ENCODE measurements around the gene NRG2.

Gene NRG2

GRCh38 chr5:140040358-140040757 lies 2.7 kb downstream of the NRG2 start:
- no peak for DNase-seq (ENCODE audit: low read depth)

DNA sequence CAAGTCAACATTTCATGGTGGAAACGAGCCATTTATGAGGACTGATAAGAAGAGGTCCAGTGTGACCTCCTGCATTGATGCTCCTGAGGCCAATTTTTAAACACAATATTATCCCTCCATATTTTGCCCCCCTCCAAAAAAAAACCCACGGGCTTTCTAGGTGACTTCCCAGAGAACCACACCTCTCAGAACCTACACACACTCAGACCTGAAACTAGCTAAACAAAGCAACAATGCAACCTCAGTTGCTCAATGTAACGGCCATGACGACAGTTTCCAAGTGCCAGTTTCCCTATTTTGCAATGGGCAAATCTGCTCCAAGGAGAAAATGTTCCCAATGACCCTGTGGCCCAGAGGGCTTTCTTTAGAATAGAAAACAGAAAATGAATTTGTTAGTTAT lies 3.5 kb downstream of the NRG2 start:
- DNase-seq (ENCODE audit: low read depth): no peak

DNA sequence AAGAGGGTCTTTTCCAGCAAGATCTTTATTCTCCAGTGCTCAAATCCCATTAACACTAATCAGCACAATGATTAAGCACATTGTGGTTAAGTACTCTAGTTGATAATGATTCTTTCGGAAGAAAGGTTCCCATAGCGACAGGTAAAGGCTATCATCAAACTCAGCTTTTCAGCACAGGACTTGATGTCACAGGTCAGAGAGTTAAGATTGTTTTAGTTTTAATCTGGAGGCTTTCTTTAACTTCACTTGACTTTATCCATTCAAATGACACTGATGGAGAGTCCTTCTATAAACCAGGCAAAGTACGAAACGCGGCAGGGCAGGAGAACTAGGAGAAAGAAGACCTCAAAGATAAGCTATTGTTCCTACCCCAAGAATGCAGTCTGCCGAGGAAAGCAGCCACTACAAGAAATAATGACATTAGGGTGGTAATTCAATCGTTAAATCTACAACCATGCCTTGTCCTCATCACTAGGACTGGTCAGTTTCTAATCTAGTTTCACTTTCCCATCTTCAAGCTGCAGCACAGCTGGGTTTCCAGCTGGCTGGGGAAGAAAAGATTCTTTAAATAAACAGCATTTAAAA lies 4.6 kb downstream of the NRG2 start:
- DNase-seq (ENCODE audit: low read depth): no peak

- no peak for DNase-seq (ENCODE audit: low read depth)
Measured at GRCh38 chr5:140037012-140037411, 6.1 kb downstream of the NRG2 start.

DNA sequence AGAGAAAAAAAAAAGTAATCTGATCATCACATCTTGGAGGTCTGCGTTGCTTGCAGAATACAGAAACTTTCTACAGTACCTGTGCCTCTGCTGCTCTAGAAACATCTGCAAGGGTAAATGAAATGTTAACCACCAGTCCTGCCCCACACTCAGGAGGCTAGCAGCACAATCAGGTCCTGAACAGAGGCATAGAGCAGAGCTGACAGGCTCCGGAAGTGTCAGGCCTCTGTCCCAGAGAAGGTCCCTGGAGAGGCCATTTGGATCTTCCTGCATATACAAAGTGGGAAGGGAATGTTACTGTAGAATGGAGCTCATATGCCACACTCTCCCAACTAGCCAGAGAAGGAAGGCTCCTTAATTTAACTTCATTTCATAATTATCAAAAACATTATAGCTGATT lies 7.2 kb downstream of the NRG2 start:
- no peak for DNase-seq (ENCODE audit: low read depth)

- no peak for DNase-seq (ENCODE audit: low read depth)
Measured at GRCh38 chr5:140033037-140033760, 9.9 kb downstream of the NRG2 start.

DNA sequence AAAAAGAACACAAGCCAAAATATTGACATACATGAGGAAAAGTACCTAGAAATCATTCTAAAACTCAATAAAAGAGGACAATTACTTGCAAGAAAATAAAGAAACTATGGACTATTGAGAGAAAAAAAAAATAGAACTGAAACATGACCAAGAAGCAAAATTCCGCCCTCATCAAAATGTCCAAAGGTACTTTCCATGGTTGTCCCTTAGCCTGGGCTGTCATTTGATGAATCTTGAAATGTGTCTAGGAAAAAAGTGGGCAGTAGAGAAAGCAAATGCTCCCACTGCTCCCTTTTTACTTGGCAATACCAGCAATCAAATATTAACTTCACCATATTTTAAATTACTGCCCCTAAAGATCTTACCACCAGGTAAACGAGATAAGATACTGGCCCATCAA lies 10.8 kb downstream of the NRG2 start:
- no peak for DNase-seq (ENCODE audit: low read depth)

DNA sequence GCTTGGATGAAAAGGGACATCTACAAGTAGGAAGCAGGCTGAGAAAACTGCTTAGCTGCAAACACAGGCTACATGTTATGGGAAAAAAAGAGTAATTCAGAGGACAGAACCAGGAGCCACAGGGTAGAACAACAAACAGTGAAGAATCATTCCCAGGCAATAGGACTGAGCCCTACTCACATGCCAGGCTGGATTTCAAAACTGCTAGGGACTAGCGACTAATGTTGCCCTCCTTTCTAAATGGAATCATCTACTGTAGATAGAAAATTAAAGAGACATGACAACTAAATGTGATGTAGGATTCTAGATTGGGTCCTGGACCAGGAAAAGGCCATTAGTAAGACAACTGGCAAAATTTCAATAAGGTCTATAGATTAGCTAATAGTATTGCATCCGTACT lies 15.3 kb downstream of the NRG2 start:
- no peak for DNase-seq (ENCODE audit: low read depth)

- DNase-seq (ENCODE audit: low read depth): no peak
Measured at GRCh38 chr5:140025736-140026135, 17.4 kb downstream of the NRG2 start.

DNA sequence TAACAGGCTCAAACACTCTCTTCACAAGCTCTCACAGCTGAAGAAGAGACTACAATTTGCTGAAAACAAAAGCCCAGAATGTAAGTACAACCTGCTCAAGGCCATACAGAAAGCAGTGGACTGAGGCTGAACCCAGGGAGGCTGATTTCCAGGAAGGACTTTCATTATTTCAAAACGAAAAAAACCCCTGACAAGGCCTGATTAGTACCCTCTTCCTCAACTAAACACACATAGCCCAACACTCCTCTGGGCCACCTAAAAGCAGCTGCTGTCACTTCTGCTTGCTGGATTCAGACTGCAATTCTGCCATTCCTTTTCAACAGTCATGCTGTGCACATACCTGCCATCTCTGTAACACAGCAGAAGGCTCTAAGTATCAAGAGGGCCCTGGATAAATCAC lies 18.2 kb downstream of the NRG2 start:
- no peak for DNase-seq (ENCODE audit: low read depth)

GRCh38 chr5:140023611-140024191 lies 19.4 kb downstream of the NRG2 start:
- no peak for DNase-seq (ENCODE audit: low read depth)

DNA sequence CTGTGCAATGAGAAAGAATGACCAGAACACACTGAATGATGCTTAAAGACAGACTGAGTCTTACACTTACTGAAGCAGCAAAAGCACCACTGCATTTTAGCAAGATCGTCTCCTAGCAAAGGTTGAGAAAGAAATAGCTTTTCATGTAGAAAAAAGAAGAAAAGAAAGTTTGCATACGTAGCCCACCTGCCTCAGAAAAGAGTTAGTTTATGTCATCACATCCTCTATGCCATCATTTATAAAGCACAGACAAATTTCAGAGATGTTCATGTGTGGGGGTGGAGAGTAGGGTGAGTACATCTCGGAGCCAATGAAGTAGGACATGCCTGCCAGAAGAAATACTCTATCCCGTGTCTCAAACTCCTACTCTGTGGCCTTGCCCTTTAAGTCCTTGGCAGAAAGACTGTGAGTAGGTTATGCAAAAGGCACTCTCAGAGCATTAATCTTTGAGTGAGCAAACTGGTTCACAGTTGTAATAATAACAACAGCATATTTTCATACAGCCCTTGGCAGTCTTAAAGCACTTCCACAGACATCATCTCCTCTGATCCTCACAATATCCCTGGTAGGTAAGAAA lies 22.4 kb downstream of the NRG2 start:
- DNase-seq (ENCODE audit: low read depth): no peak

DNA sequence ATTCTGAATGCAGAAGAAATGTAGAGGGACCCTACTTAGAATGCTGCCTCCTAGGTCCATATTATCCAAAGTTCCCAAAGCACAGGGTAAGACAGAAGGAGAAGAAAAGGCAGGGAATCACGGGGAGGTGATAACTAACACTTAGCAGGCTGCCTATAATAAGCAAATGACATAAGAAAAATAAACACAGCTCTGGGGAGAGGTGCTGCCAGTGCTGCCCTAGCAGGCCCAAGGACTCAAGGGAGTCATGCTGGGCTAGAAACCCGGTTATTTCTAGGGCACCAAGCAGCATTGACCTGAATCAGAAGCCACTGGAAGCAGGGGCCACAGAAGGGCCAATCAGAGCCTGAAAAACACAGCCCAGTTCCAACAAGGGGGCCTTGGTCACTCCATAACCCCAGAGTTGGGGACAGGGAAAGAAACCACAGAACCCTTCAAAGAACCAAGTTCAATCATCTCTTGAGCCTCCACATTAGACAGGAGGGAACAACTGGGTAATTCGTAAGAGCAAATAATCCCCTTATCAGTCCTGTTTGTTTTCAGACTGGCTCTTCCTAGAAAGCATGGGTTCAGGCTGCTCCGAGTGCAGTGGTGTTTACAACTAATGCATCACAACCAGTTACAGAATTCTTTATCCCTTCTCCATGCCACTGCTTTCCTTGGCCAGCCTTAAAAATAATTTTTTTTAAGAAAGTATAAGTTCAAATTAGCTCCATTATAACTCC lies 24.0 kb downstream of the NRG2 start:
- no peak for DNase-seq (ENCODE audit: low read depth)

- DNase-seq (ENCODE audit: low read depth): no peak
Measured at GRCh38 chr5:140018517-140018916, 24.6 kb downstream of the NRG2 start.

GRCh38 chr5:140018096-140018481 lies 25.0 kb downstream of the NRG2 start:
- no peak for DNase-seq (ENCODE audit: low read depth)

- no peak for DNase-seq (ENCODE audit: low read depth)
Measured at GRCh38 chr5:140017397-140018095, 25.6 kb downstream of the NRG2 start.

DNA sequence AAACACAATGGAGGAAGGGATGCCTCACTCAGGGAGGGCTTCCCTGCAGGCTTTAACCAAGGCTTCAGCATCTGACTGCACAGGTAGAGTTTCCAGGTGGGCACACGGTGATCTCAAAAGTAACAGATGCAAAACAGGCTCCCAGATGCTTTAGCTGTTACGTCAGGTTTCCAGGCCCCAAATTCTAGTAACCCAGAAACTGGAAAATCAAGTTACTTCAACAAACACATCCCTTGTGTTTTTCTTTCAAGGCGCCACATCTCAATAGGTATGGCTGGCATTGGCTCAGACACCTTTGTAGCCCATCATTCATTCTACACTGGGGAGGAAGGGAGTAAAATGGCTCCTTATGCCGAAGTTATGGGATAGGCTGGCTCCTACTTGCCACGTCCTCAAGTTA lies 27.4 kb downstream of the NRG2 start:
- no peak for DNase-seq (ENCODE audit: low read depth)

DNA sequence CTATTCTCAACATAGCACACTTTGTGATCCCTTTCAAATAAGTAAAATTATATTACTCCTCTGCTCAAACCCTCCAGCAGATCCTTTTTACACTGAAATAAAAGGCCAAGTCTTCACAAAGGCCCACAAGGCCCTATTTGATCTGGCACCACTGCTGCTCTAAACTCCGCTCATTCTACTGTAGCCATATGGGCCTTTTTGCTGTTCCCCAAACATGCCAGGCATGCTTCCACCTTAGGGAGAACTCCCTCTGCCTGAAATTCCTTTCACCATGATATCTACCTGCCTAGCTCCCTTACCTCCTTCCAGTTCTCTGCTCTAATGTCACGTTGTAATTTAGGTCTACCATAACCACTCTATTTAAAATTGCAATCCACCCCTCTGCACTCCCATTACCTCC lies 28.3 kb downstream of the NRG2 start:
- no peak for DNase-seq (ENCODE audit: low read depth)

DNA sequence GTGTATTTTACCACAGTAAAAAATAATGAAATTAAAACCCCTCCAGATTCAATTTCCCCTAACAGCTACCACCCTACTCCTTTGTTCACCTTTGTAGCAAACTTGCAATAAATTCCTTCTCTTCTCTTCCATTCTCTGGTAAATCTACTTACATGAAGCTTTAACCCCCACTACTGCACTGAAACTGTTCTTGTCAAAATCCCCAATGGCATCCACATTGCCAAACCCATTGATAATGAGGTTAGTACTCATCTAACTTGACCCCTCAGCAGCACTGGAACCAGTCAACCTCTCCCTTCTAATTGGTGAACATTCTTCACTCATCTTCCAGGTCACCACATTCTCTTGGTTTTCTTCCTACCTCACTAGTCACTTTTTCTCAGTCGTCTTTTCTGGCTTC lies 29.6 kb downstream of the NRG2 start:
- no peak for DNase-seq (ENCODE audit: low read depth)

DNA sequence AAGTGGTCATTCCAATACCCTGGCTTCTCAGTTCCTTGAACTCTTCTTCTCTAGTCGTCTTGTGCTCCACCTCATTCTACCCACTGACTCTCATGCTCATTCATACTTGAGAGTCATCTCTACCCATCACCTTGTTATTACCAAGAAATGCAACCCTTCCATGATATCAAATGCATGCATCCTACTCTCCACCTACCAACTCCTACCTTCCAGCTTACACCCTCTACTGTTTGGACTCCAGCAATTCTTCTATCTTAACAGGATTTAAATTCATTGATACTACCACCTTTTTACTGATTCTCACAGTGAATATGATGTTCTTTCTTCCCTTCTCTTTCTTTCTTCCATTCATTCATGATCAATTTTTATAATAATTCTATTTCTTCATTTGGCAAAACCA lies 30.7 kb downstream of the NRG2 start:
- DNase-seq (ENCODE audit: low read depth): no peak

GRCh38 chr5:140011297-140011802 lies 31.7 kb downstream of the NRG2 start:
- DNase-seq (ENCODE audit: low read depth): no peak

GRCh38 chr5:140010798-140011197 lies 32.3 kb downstream of the NRG2 start:
- no peak for DNase-seq (ENCODE audit: low read depth)
